ENCODE measurements around the gene PPP1R12B. TPM values are rescaled to one million over a fixed set of nuclear protein-coding genes. Genes with fewer than 3 reads are reported as not detected.

PPP1R12B gene
- total RNA-seq: 13.5 and 15.4 TPM in 2 replicates

GRCh38 chr1:202348509-202349205 lies at the start of gene PPP1R12B:
TSS of gene PPP1R12B (plus strand) at chr1:202348699. CDS start at chr1:202348852, 153 bp downstream.
- Mint-ChIP-seq H3K4me1 (ENCODE audit: low read depth) (peaks cover 25% of the 10 kb centered on the region), H3K36me3 (ENCODE audit: low read depth) (no peaks in the 10 kb centered on the region), H3K27ac (peak within 1 kb of the TSS; percentile 94), H3K27me3 (ENCODE audit: low read depth) (no peaks in the 10 kb centered on the region), H3K4me3 (ENCODE audit: low read depth) (peak within 1 kb of the TSS; percentile 98), H3K9me3 (no peaks in the 10 kb centered on the region)
- intact Hi-C loops (cut with micrococcal nuclease): loop anchor here (2.0 to 10.0 kb wide), 4 partner anchors 32 to 536 kb away; partner anchors contain the start of genes KDM5B and RABIF
- DNase-seq (ENCODE audit: low spot score): peak; percentile 95

- no peak overlapping the region for H3K4me3 Mint-ChIP-seq (ENCODE audit: low read depth)
- H3K27ac Mint-ChIP-seq: no peak overlapping the region
- no peaks in the 10 kb centered on the region for H3K36me3 Mint-ChIP-seq (ENCODE audit: low read depth)
- peaks cover 4% of the 10 kb centered on the region for H3K27me3 Mint-ChIP-seq (ENCODE audit: low read depth)
- no peak for DNase-seq (ENCODE audit: low spot score)
- H3K9me3 Mint-ChIP-seq: no peaks in the 10 kb centered on the region
- intact Hi-C loops (cut with micrococcal nuclease): no loop called here
- peaks cover 2% of the 10 kb centered on the region for H3K4me1 Mint-ChIP-seq (ENCODE audit: low read depth)
Observed at GRCh38 chr1:202302166-202302565, 46.3 kb upstream of the PPP1R12B start.

- Mint-ChIP-seq H3K4me1 (ENCODE audit: low read depth) (no peaks in the 10 kb centered on the region), H3K9me3 (no peaks in the 10 kb centered on the region), H3K4me3 (ENCODE audit: low read depth) (no peak overlapping the region), H3K36me3 (ENCODE audit: low read depth) (no peaks in the 10 kb centered on the region), H3K27ac (no peak overlapping the region), H3K27me3 (ENCODE audit: low read depth) (peaks cover 3% of the 10 kb centered on the region)
- DNase-seq (ENCODE audit: low spot score): no peak
- intact Hi-C loops (cut with micrococcal nuclease): no loop called here
Observed at GRCh38 chr1:202304375-202304774, 44.1 kb upstream of the PPP1R12B start.

GRCh38 chr1:202305168-202305567 lies 43.3 kb upstream of the PPP1R12B start:
- Mint-ChIP-seq H3K9me3 (no peaks in the 10 kb centered on the region), H3K27me3 (ENCODE audit: low read depth) (peaks cover 3% of the 10 kb centered on the region), H3K4me1 (ENCODE audit: low read depth) (no peaks in the 10 kb centered on the region), H3K36me3 (ENCODE audit: low read depth) (no peaks in the 10 kb centered on the region), H3K4me3 (ENCODE audit: low read depth) (no peak overlapping the region), H3K27ac (no peak overlapping the region)
- no peak for DNase-seq (ENCODE audit: low spot score)
- intact Hi-C loops (cut with micrococcal nuclease): no loop called here

GRCh38 chr1:202306535-202307345 lies 41.8 kb upstream of the PPP1R12B start:
- Mint-ChIP-seq H3K4me1 (ENCODE audit: low read depth) (no peaks in the 10 kb centered on the region), H3K27me3 (ENCODE audit: low read depth) (peaks cover 4% of the 10 kb centered on the region), H3K4me3 (ENCODE audit: low read depth) (no peak overlapping the region), H3K9me3 (no peaks in the 10 kb centered on the region), H3K36me3 (ENCODE audit: low read depth) (no peaks in the 10 kb centered on the region), H3K27ac (no peak overlapping the region)
- DNase-seq (ENCODE audit: low spot score): no peak
- intact Hi-C loops (cut with micrococcal nuclease): no loop called here

DNA sequence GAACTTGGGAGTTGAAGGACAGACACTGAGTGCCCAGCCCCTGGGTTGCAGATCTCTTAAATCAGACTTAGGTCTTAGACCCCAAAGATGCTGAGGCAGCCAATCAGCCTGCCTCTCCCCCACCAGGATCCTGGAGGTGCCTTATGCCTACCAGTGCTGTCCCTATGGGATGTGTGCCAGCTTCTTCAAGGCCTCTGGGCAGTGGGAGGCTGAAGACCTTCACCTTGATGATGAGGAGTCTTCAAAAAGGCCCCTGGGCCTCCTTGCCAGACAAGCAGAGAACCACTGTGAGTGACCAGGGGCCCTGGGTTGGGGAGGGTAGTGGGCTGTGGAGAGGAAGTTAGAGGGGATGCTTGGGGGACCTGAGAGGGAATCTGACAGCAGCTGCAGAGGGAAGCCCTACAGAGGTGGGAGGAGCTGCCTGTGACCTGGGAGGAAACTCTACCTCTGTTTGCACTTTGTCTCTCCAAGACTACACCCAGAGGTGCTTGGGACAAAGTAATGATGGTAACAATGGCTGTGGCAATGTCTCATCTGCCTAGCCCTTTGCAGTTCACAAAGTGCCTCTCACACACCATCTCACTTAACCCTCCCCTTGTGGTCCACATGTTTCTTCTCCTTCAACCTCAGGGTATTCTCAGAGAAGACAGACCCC lies 38.3 kb upstream of the PPP1R12B start:
- DNase-seq (ENCODE audit: low spot score): no peak
- H3K36me3 Mint-ChIP-seq (ENCODE audit: low read depth): no peaks in the 10 kb centered on the region
- H3K27me3 Mint-ChIP-seq (ENCODE audit: low read depth): peaks cover 16% of the 10 kb centered on the region
- no peak overlapping the region for H3K27ac Mint-ChIP-seq
- no peak overlapping the region for H3K4me3 Mint-ChIP-seq (ENCODE audit: low read depth)
- intact Hi-C loops (cut with micrococcal nuclease): no loop called here
- no peaks in the 10 kb centered on the region for H3K4me1 Mint-ChIP-seq (ENCODE audit: low read depth)
- H3K9me3 Mint-ChIP-seq: no peaks in the 10 kb centered on the region

DNA sequence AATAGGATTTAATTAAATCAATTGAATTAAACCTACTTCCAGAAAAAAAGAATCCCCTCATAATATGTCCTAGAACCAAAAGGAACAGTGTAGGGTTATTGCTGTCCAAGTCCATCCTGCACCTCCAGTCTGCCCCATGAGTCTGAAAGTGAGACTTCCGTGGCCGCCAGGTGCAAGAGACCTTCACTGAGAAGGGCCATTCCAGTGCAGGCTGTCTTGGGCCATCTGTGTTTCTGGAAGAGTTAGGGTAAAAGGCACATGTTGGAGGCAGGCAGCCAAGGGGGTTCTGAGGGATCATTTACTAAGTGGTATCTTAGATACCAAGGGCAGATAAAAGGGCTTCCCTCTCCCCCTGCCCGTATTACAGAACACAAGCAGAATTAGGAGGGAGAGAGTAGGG lies 37.8 kb upstream of the PPP1R12B start:
- Mint-ChIP-seq H3K27ac (no peak overlapping the region), H3K4me1 (ENCODE audit: low read depth) (no peaks in the 10 kb centered on the region), H3K36me3 (ENCODE audit: low read depth) (no peaks in the 10 kb centered on the region), H3K9me3 (no peaks in the 10 kb centered on the region), H3K27me3 (ENCODE audit: low read depth) (peaks cover 19% of the 10 kb centered on the region), H3K4me3 (ENCODE audit: low read depth) (no peak overlapping the region)
- intact Hi-C loops (cut with micrococcal nuclease): no loop called here
- no peak for DNase-seq (ENCODE audit: low spot score)

DNA sequence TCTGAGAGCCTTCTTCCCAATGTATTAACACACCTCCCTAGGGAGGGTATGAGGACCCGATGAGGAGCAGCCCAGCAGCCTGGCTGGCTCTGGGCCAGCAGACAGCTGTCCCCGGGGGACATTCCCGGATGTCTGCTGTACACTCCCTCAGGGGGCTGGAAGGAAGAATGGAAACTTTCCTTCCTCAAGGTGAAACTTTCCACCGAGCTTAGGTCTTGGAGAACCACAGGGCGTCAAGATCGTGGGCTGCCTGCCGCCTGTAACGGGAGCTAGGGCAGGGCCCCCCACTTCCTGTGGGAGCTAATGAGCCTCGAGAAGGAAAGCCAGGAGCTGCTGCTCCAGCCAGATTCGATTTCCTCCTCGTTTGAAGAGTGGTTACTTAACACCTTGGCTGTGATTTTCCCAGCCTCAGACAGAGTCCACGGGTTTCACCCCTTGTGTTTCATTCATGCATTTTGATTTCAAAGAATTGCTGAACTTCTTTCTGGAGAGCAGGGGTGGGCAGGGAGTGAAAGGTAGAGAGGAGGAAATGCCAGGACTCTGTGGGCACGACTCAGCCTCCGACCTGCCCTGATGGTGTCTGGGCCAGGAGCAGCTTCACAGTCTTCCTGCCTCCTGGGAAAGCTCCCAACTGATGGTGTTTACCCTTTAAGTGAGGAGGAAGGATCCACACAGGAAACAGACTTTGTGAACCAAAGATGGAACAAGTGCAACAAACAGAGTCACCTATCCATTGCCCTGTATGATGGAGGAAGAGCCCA lies 36.4 kb upstream of the PPP1R12B start:
- no peak for DNase-seq (ENCODE audit: low spot score)
- Mint-ChIP-seq H3K36me3 (ENCODE audit: low read depth) (no peaks in the 10 kb centered on the region), H3K4me3 (ENCODE audit: low read depth) (no peak overlapping the region), H3K4me1 (ENCODE audit: low read depth) (no peaks in the 10 kb centered on the region), H3K27me3 (ENCODE audit: low read depth) (peaks cover 19% of the 10 kb centered on the region), H3K27ac (no peak overlapping the region), H3K9me3 (no peaks in the 10 kb centered on the region)
- intact Hi-C loops (cut with micrococcal nuclease): no loop called here

GRCh38 chr1:202315576-202316168 lies 32.8 kb upstream of the PPP1R12B start:
- H3K36me3 Mint-ChIP-seq (ENCODE audit: low read depth): no peaks in the 10 kb centered on the region
- H3K9me3 Mint-ChIP-seq: no peaks in the 10 kb centered on the region
- intact Hi-C loops (cut with micrococcal nuclease): loop anchor here (1.0 kb wide), 2 partner anchors 41 to 123 kb away; no protein-coding TSS in a partner anchor
- DNase-seq (ENCODE audit: low spot score): peak; percentile 63
- H3K27ac Mint-ChIP-seq: no peak overlapping the region
- H3K4me1 Mint-ChIP-seq (ENCODE audit: low read depth): no peaks in the 10 kb centered on the region
- no peak overlapping the region for H3K4me3 Mint-ChIP-seq (ENCODE audit: low read depth)
- H3K27me3 Mint-ChIP-seq (ENCODE audit: low read depth): peaks cover 17% of the 10 kb centered on the region

DNA sequence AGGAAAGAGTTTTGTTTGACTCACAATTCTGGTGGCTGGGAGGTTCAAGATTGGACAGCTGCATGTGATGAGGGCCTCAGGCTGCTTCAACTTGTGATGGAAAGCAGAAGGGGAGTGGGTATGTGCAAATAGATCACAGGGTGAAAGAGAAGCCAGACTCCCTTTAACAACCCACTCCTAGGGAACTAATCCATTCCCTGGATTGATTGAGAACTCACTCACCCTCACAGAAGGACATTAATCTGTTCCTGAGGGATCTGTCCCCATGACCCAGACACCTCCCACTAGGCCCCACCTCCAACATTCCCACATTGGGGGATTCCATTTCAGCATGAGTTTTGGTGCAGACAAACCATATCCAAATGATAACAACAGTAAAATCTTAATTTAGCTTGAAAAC lies 32.3 kb upstream of the PPP1R12B start:
- Mint-ChIP-seq H3K9me3 (no peaks in the 10 kb centered on the region), H3K27ac (no peak overlapping the region), H3K36me3 (ENCODE audit: low read depth) (no peaks in the 10 kb centered on the region), H3K27me3 (ENCODE audit: low read depth) (peaks cover 22% of the 10 kb centered on the region), H3K4me1 (ENCODE audit: low read depth) (no peaks in the 10 kb centered on the region), H3K4me3 (ENCODE audit: low read depth) (no peak overlapping the region)
- intact Hi-C loops (cut with micrococcal nuclease): no loop called here
- no peak for DNase-seq (ENCODE audit: low spot score)

DNA sequence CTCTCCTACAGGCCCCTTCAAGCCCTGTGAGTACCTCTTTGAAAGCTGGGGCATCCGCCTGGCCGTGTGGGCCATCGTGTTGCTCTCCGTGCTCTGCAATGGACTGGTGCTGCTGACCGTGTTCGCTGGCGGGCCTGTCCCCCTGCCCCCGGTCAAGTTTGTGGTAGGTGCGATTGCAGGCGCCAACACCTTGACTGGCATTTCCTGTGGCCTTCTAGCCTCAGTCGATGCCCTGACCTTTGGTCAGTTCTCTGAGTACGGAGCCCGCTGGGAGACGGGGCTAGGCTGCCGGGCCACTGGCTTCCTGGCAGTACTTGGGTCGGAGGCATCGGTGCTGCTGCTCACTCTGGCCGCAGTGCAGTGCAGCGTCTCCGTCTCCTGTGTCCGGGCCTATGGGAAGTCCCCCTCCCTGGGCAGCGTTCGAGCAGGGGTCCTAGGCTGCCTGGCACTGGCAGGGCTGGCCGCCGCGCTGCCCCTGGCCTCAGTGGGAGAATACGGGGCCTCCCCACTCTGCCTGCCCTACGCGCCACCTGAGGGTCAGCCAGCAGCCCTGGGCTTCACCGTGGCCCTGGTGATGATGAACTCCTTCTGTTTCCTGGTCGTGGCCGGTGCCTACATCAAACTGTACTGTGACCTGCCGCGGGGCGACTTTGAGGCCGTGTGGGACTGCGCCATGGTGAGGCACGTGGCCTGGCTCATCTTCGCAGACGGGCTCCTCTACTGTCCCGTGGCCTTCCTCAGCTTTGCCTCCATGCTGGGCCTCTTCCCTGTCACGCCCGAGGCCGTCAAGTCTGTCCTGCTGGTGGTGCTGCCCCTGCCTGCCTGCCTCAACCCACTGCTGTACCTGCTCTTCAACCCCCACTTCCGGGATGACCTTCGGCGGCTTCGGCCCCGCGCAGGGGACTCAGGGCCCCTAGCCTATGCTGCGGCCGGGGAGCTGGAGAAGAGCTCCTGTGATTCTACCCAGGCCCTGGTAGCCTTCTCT lies 30.3 kb upstream of the PPP1R12B start:
- intact Hi-C loops (cut with micrococcal nuclease): no loop called here

More for the DNA sequence above, 30.3 kb upstream of the PPP1R12B start:
- Mint-ChIP-seq H3K27ac (no peak overlapping the region), H3K4me1 (ENCODE audit: low read depth) (no peaks in the 10 kb centered on the region), H3K27me3 (ENCODE audit: low read depth) (peaks cover 25% of the 10 kb centered on the region), H3K36me3 (ENCODE audit: low read depth) (no peaks in the 10 kb centered on the region), H3K4me3 (ENCODE audit: low read depth) (no peak overlapping the region), H3K9me3 (no peaks in the 10 kb centered on the region)
- DNase-seq (ENCODE audit: low spot score): no peak

All from activated T-helper 2 cell treated with anti-CD3 and anti-CD28 coated beads, Interferon-gamma antibody, Interleukin-2, Interleukin-4, amounts not matched to agents 10 μg/mL and 5 μg/mL and 100 μg/mL, durations not matched to agents 14 hours and 24 hours and 36 hours (primary cell).